Endometrium (tissue), 2 donors: Measurements from ENCODE around the gene DENND1A.
"Not testable (repeated sequence)": the region's sequence is repeated elsewhere in the genome, so short reads cannot be mapped to it uniquely, and the experiment has no call there.

Experiments
- FAIRE-seq: peaks from 2 replicates; lab custom pipeline; 2012; peaks lifted over from hg19 to GRCh38; lab: Jason Lieb, UNC
- donor health status: control.
- donor health status: control.

The DENND1A gene

DNA sequence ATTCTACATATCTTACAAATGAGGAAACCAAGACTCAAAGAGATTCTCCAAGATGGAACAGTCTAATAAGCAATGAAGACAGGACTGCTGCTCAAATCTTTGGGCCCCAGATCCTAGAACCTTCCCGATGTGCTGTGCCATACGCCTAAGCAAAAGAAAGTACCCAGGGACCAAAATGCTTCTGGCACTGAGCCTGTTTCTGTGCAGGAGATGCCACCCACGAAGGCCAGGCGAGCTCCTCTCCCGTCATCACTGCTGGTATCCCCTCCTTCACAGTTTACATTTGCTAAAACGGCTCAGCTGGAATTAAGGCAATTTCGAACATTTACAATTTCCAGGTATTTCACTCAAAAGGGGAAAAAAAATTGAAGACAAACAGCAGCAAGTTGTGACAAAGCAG is 277.5 kb downstream of the DENND1A start:
- FAIRE-seq, result no peak

DNA sequence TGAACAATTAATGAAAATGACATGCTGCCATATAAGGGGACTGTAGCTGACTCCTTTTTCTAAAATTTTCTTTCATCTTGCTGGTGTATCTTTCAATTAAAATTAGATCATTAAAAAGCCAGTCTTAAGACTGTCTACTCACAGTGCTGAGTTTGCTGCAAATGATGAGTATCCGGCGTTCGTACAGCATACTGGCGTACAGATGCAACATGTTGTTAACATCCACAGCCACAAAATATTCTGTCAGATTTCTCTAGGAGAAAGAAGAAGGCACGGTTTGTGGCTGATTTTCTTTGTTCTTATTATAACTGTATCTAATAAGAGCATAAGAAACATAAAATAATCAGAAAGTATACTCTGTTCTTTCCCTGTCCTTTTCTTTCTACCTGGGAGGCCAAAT is 278.1 kb downstream of the DENND1A start:
- no peak for FAIRE-seq

DNA sequence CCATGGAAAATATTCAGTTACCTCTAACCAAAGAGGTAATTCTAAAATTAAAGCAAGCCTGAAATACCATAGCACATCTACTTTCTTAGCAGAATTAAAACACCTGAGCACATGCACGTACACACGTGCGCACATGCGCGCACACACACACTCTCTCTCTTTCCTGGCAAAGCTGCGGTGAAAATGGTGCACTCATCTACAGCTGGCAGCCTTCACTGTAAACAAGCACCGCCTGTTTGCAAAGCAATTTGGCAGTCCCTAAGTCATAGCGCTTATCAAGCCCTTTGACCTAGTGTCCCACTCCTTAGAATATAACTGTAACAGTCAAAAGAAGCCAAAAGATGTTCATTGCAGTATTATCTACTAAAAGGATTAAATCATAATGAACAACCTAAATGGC is 278.7 kb downstream of the DENND1A start:
- FAIRE-seq, result no peak

DNA sequence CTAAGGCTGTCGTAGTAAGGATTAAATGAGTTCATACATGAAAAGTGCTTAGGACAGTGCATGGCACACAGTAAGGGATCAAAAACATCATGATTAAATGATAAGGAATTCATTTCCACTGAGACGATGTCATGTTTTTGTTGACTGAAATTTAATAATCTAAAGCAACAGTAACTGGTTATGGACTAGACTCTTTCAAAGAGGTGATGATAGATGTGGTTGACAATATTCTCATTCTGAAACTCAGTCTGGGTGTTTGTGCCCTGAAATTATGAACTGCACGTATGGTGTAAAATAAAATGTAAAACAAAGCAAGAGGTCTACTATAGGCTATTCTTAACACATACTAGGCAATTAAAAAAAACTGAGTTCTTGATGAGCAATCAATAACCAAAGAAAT is 280.0 kb downstream of the DENND1A start:
- no peak for FAIRE-seq

DNA sequence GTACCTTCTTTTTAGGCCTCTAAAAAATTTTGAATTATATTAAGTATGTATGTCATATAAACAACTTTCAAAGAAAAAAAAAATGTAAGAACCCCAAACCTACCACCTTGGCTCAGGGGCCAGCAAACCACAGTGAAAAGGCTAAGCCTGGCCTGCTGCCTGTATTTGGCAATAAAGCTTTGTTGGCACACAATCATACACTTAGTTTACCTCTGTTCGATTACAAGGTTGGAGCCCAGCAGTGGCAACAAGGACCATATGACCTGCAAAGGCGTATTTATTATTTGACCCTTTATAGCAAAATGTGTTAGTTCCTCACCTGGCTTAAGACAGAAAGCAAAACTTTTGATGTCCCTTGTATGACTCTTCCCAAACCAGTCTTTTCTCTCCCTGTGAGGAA is 282.8 kb downstream of the DENND1A start:
- no peak for FAIRE-seq

DNA sequence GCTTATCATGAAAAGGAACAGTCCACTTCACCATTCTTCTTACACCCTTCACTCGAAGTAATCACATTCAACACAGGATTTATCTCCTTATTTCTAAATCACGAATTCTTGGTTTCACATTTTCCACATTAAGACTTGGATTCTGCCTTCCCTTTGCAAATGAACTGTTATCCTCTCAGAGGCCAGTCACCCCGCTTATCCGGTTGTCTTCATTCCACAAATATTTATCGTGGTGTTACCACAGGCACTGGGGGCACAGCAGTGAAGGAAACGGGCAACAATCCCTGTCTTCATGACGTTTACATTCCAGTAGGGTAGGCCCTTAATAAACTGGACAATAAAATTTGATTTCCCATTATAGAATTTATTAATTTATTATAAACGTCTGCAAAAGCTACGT is 284.2 kb downstream of the DENND1A start:
- FAIRE-seq, result no peak

DNA sequence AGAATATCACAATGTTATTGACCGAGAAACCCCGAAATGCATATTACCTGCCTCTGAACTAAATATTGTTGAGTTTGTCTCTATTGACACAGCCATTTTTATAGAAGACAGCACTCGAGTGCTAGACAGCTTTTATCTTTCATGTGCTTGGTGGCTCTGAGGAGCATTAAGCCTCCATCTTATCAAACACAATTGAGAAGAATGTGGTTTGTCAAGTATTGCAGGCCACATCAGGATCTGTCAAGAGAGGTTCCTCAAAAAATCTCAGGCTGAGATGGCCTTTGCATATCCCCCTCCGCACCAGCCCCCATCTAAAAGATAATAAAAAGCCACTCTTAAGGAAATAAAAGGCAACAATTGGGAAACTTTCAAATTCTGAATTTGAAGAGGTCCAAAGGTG is 284.8 kb downstream of the DENND1A start:
- FAIRE-seq, result no peak

DNA sequence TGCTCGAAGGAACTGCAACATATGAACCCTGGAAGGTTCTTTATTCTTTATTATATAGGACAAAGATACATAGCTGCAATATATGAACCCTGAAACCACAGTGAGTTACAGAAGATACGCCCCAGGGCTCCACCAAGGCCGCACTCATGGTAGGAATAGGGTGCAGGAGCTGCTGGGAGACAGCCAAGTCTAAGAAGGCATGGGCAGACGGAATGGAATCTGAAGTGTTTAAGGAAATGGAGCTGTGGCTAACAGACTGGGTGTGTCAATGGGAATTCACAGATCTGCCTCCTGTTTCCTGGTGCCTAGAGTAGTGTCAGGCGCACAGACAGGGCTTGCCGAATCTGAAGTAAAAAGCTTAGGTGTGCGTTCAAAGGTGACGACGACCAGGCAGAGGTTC is 286.4 kb downstream of the DENND1A start:
- FAIRE-seq, result no peak

DNA sequence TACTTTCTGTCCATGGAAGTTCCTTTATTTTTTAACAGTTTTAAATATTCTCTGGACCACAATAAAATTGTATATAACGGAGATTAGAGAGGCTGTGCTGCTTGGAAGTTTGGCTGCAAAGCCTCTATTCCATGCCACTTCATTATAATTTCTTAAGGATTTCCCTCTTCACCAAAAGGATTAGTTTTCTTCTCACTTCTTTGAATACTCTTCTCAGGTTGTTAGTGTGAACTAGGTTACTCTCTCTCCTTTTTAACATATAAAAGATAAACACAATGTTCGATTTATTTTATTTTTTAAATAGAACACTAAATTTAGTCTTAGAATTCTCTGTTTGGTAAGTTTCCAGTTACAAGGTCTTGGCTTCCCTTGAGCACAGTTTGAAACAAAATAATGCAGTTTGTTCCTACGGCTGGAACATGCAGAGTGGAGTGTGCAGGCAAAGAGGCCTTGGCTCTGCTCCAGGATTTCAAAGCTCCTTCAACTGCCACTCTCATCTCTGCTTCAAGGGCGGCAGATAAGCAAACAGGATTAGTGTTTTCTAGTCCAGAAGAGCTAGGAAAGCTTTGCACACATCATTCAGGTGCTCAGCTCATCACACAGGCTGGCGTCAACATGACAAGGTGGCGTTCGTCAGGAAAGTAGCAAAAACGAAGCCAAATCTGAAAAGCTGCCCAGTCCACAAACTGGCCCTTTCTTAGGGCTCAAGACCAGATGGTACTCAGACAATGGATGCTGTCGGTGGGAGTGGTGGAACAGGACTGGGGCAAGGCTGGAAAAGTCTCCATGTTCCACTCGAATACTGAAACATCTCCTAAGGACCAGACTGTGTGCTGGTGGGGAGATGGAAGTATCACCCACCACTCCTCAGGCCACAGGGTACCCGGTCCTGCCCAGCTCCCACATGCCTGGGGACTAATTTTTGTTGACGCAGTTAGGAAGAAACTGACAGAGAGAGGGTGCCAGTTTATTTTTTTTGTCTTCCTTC is 287.3 kb downstream of the DENND1A start:
- FAIRE-seq, result no peak

DNA sequence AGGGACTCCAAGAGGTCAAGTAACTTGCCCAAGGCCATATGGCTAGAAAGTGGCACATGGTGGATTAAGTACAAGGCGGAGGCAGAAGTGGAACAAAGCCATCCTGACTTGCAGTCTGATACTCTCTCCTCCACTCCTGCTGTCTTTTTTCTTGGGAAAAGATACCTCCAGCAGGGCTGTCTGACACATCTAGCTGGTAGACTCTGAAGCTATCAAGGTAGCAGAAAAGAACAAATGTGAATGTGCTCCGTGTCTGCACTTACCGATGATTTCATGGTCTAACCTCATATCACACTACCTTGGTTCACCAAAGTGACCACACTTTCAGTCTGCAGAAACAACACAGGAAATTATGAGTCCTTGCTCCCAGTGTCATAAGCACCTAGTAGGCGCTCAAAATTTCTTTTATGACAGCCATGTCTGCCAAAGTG is 289.1 kb downstream of the DENND1A start:
- no peak for FAIRE-seq

DNA sequence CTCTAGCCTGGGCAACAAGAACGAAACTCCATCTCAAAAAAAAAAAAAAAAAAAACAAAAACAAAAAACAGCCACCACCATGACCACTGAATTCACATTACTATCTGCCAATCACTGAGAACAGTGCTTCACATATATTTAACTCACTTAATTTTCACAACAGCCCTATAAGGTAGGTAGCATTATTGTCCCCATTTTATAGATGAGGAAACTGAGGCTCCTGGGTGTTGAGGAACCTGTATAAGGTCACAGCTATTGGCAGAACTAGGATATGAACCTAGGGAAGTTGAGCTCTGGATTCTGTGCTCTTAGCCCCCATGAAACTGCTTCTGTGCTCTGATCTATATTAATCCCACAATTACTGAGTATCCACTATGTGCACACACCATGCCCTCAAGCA is 290.2 kb downstream of the DENND1A start:
- no peak for FAIRE-seq

DNA sequence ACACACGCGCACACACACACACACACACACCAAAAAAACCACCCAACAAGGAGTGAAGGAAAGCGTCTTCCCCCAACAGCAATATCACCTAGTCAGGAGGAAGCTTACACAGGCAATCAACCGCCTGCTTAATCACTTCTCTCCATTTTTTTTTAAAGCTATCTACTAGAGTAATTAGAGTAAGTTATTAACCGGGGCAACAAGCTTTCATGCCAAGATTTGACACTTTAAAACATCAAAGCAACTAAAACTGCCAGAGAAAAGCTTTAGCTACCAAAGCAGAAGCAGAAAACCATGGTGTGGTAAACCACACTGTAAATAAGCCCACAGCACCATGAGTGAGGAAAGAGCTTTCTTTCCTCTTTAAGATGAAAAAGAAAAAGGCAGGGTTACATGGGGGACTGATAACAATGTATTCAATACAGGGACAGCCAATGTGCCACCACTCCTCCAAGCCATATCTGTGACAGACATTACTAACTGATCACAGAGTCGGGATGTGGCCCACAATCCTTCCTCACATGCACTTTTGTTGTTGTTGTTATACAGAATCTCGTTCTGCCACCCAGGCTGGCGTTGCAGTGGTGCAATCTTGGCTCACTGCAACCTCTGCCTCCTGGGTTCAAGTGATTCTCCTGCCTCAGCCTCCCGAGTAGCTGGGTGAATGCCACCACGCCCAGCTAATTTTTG is 291.8 kb downstream of the DENND1A start:
- FAIRE-seq, result no peak

DNA sequence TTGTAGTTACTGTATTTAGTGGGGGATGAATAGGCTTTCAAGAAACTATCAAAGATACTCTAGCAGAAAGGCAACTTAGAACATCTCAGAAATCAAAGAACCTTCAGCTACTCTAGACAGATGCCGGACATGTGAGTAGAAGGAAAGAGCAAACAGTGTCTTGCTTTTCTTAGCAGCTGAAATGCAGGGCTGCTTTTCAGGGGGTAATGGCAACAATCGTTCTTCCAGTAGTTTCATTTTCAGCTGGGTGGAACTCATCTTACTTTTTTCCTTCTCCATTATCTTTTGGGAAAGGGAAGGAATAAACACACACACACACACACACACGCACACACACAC is 292.4 kb downstream of the DENND1A start:
- no peak for FAIRE-seq

DNA sequence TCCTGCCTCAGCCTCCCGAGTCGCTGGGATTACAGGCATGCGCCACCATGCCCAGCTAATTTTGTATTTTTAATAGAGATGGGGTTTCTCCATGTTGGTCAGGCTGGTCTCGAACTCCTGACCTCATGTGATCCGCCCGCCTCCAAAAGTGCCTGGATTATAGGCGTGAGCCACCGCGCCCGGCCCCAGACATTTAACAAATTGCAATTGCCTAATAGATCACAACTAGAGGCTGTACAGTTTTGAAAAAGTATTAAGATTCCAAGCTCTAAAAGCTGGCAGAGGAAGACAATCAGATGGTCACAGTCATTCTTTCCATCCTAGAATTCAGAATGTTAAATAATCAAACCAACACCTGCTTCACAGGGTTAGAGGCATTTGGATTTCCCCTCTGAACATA is 293.1 kb downstream of the DENND1A start:
- not testable (repeated sequence) for FAIRE-seq

DNA sequence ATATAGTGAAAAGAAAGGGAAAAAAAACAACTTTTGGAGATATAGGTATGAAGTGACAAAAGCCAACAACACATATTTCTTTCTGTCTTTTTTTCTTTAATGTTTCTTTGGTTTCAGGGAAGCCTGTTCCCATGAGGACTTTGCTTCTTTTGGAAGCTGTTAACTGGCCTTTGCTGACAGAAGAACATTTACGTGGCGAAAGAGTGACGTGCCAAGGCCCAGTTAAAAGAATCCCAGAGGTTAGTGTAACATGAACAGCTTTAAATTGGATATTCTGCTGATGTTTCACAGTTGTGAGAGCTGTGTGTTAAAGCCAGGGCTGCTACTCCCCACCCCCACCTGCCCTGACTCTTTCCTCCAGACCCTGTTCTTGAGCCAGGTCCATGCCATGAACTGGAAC is 298.1 kb downstream of the DENND1A start:
- no peak for FAIRE-seq

DNA sequence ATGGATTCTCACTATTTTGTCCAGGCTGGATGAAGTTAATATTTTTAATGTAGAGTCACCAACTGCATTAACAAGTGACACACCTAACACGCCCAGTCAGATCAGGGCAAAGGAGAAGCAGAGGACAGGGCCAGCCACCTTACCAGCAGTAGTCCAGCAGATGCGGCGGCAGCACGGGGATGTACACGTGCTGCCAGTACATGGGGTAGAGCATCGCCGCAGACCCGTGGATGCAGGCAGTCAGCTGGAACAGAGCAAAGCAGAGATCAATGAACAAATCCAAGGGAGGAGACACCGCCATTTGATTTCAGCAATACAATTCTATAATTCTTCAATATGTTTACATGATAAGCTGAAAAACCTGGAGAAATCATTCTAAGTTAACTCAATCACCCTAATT is 299.7 kb downstream of the DENND1A start:
- FAIRE-seq, result no peak

DNA sequence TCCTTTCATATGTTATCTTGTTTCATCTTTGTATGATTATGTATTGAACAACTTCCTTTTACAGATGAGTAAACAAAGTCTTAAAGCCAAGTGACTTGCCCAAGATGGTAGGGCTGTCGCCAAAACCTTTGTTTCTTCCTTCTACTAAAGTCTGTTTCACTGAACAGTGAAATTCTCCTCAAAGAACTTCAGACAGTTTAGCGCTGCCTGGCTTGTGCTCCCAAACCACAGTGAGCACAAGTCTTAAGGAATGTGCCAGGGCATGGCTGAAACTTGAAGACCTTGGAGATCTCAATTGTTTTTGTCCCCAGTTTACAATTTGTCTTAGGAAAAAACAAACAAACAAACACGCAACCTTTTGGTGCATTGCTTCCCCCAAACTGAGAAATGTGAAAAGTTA is 300.4 kb downstream of the DENND1A start:
- no peak for FAIRE-seq

DNA sequence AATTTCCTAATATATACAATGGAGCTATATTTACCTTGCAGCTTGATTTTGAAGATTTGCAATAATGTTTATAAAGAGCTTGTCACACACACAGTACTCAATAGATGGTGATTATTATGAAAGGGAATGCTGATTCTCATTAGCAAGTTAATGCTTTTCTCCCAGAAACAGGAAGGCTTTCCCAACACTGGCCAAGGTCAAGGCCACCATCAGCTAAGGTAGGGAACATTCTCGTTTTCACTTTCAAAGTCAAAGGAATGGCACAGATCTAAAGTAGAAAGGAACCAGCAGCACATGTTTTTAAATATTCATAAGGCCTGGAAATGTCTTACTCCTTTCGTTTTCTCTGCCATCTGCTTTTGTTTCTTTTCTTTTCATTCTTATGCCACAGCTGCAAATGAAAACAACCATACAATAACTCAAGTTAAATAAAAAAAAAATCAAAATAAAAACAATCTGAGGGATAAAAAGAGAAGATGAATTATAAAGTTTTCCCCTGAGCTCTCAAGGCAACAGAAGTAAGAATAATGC is 307.1 kb downstream of the DENND1A start:
- no peak for FAIRE-seq

DNA sequence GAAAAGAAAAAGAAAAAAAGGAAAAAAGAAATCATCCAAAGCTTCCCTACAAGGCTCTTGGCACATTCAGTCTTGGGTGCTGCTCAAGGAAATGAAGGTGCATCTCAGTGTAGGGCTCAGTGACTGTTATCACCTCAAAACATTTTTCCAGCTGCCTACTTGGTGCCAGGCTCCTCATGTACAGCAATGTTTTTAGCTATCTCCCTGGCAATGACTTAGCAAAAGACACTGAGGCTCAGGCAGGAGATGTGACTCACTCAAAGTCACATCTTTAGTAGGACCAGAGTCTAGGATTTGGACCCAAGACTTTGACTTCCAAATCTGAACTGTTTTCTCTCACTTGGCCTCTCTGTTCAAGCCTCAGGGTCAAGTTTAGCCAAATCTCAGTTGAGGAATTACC is 309.7 kb downstream of the DENND1A start:
- no peak for FAIRE-seq

DNA sequence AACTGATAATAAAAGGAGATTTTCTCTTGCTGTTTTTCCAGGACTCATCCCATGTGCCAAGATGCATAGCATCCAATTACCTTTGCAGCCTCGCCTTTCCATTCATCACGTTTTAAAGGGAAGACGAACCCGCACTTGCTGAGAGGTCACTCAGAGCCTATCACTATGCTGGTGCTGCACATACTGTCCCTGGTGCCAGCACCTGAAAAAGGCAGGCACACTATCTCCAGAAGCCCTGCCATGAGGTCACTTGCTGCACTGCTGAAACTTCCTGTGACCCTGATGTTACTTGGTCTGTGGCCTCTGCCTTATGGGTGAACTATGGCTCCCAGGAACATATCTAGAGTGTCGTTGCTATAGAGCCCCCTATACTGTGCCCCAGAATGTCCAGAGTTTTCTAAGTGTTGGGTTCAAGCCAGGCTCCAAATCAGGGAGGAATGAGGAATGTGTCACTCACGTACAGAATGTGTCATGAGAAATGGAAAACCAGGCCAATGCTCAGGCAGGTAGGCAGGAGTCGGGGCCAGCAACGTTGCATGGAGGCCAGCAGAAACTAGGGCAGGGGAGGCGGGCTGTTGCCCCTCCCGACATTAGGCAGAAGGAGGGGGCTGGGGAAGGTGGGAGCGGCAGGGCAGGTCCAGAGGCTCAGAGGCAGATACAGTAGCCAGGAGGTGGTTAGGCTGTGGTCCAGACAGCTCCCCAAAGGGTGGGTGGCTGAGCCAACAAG is 311.8 kb downstream of the DENND1A start:
- FAIRE-seq, result no peak

DNA sequence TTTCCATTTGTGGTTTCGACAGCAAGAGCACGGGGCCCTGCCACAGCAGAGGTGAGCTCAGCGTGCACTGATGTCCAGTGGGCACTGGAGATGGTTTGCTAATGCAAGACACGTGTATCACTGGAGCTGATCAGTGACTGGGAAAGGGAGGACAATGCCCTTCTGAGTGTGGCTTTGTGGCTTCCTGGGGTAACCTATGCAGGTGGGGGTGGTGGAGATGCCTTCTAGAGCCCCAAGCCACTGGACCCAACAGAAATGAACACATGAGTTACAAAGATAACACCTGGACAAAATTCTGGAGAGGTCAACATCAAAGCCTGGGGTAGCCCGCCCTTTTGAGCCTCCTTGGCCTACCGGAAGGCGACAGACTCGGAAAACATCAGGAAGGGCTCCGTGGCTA is 312.6 kb downstream of the DENND1A start:
- no peak for FAIRE-seq

DNA sequence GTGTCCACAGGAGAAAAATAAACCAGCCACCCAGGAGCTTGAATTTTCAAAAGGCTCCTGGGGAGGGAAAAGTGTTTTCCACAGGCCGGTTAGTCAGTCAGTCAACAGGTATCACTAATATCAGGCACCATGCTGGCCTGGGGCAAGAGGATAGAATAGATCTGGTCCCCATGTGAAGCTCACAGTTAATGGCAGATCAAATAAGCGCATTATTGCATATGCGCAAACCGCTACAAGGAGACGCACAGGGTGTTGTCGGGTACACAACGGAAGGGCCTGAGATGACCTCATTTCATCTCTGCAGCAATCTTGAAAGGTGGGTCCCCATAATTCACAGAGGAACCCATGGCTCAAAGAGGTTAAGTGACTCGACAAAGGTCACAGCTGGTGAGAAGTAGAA is 313.2 kb downstream of the DENND1A start:
- FAIRE-seq, result no peak

DNA sequence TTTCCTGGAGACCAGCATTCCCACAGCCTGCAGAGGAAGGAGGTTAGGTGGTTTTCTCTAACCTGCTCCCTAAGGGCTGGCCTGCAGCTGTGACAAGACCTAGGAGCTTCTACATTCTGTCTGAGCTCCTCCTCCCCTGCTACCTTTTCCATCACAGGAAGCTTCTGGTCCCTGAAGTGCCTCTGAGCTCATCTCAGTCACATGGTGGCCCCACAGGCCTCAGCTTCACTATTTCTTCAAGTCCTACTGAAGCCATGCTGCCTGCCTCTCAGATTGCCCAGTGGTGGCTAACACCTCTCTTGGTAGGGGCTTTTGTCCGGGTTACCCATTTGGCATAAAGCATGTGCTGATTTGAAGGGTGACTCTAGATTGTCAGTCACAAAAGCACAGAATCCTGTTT is 314.5 kb downstream of the DENND1A start:
- FAIRE-seq, result no peak
